HepG2 (cell line): ENCODE data around the gene NBEAL2. TPM values are rescaled to one million over a fixed set of nuclear protein-coding genes. Genes with fewer than 3 reads are reported as not detected.

Experiments
- HNRNPK ChIP-seq: fragments of 200-400 bp; formaldehyde crosslinking; IDR thresholded peaks from 2 replicates; pipeline ENCODE4 v1.6.1; 2018; ENCODE audit warnings: low read length, low read depth, moderate library complexity, mild to moderate bottlenecking; ENCODE audit not compliant: poor library complexity, severe bottlenecking
- IRF2 ChIP-seq: IDR thresholded peaks from 2 replicates; pipeline ENCODE4 v1.6.1; 2018; ENCODE audit warnings: missing genetic modification reagents, missing compliant biosample characterization
- ISX ChIP-seq: sonication (generic); formaldehyde crosslinking; conservative IDR thresholded peaks from 2 replicates; pipeline ENCODE4 v1.5.0; 2020; ENCODE audit warnings: missing genetic modification reagents
- MBD4 ChIP-seq: IDR thresholded peaks from 2 replicates; pipeline ENCODE4 v1.6.1; 2012; ENCODE audit warnings: low read length, inconsistent platforms, borderline replicate concordance
- NR2F2 ChIP-seq: IDR thresholded peaks from 2 replicates; pipeline ENCODE4 v1.6.1; 2012; ENCODE audit warnings: low read depth, inconsistent platforms, borderline replicate concordance
- NR3C1 ChIP-seq: sonication (generic); formaldehyde crosslinking; IDR thresholded peaks from 2 replicates; pipeline ENCODE4 v1.4.0; 2020; ENCODE audit warnings: missing genetic modification reagents
- PHF5A ChIP-seq: IDR thresholded peaks from one replicate; pipeline ENCODE4 v1.6.1; 2018; ENCODE audit warnings: low read depth, missing genetic modification reagents; ENCODE audit not compliant: unreplicated experiment
- RFX1 ChIP-seq: fragments of 450-650 bp; IDR thresholded peaks from 2 replicates; pipeline ENCODE4 v1.6.1; 2017
- SMYD3 ChIP-seq: sonication (generic); formaldehyde crosslinking; IDR thresholded peaks from 2 replicates; pipeline ENCODE4 v1.8.1; 2023; ENCODE audit warnings: mild to moderate bottlenecking, missing genetic modification reagents
- TBX2 ChIP-seq: sonication (generic); formaldehyde crosslinking; IDR thresholded peaks from 2 replicates; pipeline ENCODE4 v1.5.0; 2020; ENCODE audit warnings: missing genetic modification reagents, mild to moderate bottlenecking, borderline replicate concordance
- ZNF121 ChIP-seq: sonication (generic); formaldehyde crosslinking; IDR thresholded peaks from 2 replicates; pipeline ENCODE4 v1.5.0; 2020; ENCODE audit warnings: mild to moderate bottlenecking, missing genetic modification reagents
- ZNF446 ChIP-seq: sonication (generic); formaldehyde crosslinking; IDR thresholded peaks from 2 replicates; pipeline ENCODE4 v1.5.0; 2020; ENCODE audit warnings: mild to moderate bottlenecking, missing genetic modification reagents
- ZNF776 ChIP-seq: sonication (generic); formaldehyde crosslinking; IDR thresholded peaks from 2 replicates; pipeline ENCODE4 v1.4.0; 2020; ENCODE audit warnings: mild to moderate bottlenecking, missing genetic modification reagents
- ZSCAN12 ChIP-seq: sonication (generic); formaldehyde crosslinking; IDR thresholded peaks from 2 replicates; pipeline ENCODE4 v1.9.0; 2021; ENCODE audit warnings: mild to moderate bottlenecking, missing genetic modification reagents
- polyA plus RNA-seq, 8 experiments: library from polyadenylated mRNA; depleted of rRNA in 3 of 8; stranded (reverse) in 7 of 8; unstranded in 1 of 8; fragments of >200 nt; fragmentation: Illumina TruSeq in 4 of 8; extraction: Trizol in 4 of 8; gene quantifications; 2 replicates each; pipeline versions ENCODE4 v1.2.1 to v1.2.3, GENCODE V29; 2011 to 2016; ENCODE audit warnings: low read depth in 4 of 8, missing spikeins in 1 of 8, mixed read lengths in 1 of 8; ENCODE audit not compliant: insufficient read depth in 1 of 8
- total RNA-seq, 5 experiments: library from RNA; depleted of rRNA; stranded (reverse); fragments of >200 nt; fragmentation: Illumina TruSeq; extraction: Trizol; gene quantifications; 2 replicates each; pipeline ENCODE4 v1.2.3, GENCODE V29; 2016; ENCODE audit warnings: low read depth in 1 of 5
- TF ChIP-seq, protein P1 (sequence below): sonication (generic); formaldehyde crosslinking; IDR thresholded peaks from 2 replicates; pipeline ENCODE4 v1.4.0; 2020; ENCODE audit warnings: missing genetic modification reagents
- TF ChIP-seq, protein P2 (sequence below): sonication (generic); formaldehyde crosslinking; IDR thresholded peaks from 2 replicates; pipeline ENCODE4 v1.4.0; 2020; ENCODE audit warnings: missing genetic modification reagents, borderline replicate concordance
- TF ChIP-seq, protein P3 (sequence below): sonication (generic); formaldehyde crosslinking; IDR thresholded peaks from 2 replicates; pipeline ENCODE4 v1.4.0; 2020; ENCODE audit warnings: missing genetic modification reagents, mild to moderate bottlenecking, borderline replicate concordance
- TF ChIP-seq, protein P4 (sequence below): sonication (generic); formaldehyde crosslinking; IDR thresholded peaks from 2 replicates; pipeline ENCODE4 v1.5.0; 2020; ENCODE audit warnings: mild to moderate bottlenecking, missing genetic modification reagents

Gene NBEAL2
- total and polyA plus RNA-seq, 2 of the 13 experiments (the other 11 are each of a cell fraction or from before 2014, with no cell fraction given) = 9.7 to 12.4 TPM

DNA sequence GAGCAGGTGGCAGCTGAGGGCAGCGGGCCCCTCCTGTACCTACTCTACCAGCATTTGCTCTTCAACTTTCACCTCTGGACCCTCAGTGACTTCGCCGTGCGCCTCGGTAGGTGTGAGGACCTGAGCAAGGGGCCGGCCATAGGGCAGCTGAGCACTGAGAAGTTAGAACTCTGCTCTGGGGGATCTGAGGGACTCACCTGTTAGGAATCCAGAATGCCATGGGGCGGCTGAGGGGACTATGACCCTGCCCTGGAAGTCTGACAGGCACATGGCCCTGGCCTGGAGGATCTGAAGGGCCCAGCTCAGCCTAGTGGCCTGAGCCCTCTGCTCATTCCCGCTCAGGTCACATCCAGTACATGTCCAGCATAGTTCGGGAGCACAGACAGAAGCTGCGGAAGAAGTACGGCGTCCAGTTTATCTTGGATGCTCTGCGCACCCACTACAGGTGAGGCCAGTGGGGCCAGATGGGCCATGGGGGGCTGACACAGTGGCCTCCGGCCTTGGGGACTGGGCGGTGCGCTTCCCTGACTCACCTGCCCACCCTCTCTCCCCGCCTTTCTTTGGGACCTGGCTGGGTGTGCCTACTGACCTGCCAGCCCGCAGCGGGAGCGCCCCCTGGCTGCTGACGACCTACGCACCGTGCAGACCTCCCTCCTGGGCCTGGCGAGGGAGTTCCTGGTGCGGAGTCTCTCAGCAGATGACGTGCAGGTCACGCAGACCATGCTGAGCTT is 18.8 kb downstream of the NBEAL2 start (continued):
- TF ChIP-seq, protein P1, sequence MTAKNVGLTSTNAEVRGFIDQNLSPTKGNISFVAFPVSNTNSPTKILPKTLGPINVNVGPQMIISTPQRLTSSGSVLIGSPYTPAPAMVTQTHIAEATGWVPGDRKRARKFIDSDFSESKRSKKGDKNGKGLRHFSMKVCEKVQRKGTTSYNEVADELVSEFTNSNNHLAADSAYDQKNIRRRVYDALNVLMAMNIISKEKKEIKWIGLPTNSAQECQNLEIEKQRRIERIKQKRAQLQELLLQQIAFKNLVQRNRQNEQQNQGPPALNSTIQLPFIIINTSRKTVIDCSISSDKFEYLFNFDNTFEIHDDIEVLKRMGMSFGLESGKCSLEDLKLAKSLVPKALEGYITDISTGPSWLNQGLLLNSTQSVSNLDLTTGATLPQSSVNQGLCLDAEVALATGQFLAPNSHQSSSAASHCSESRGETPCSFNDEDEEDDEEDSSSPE (CRISPR knock-in tag) = 0 out of 2 replicates have a peak, but pooled peaks have one; percentile 43
- no peak for TF ChIP-seq NR2F2
- TF ChIP-seq HNRNPK = no peak
- TF ChIP-seq, protein P2, sequence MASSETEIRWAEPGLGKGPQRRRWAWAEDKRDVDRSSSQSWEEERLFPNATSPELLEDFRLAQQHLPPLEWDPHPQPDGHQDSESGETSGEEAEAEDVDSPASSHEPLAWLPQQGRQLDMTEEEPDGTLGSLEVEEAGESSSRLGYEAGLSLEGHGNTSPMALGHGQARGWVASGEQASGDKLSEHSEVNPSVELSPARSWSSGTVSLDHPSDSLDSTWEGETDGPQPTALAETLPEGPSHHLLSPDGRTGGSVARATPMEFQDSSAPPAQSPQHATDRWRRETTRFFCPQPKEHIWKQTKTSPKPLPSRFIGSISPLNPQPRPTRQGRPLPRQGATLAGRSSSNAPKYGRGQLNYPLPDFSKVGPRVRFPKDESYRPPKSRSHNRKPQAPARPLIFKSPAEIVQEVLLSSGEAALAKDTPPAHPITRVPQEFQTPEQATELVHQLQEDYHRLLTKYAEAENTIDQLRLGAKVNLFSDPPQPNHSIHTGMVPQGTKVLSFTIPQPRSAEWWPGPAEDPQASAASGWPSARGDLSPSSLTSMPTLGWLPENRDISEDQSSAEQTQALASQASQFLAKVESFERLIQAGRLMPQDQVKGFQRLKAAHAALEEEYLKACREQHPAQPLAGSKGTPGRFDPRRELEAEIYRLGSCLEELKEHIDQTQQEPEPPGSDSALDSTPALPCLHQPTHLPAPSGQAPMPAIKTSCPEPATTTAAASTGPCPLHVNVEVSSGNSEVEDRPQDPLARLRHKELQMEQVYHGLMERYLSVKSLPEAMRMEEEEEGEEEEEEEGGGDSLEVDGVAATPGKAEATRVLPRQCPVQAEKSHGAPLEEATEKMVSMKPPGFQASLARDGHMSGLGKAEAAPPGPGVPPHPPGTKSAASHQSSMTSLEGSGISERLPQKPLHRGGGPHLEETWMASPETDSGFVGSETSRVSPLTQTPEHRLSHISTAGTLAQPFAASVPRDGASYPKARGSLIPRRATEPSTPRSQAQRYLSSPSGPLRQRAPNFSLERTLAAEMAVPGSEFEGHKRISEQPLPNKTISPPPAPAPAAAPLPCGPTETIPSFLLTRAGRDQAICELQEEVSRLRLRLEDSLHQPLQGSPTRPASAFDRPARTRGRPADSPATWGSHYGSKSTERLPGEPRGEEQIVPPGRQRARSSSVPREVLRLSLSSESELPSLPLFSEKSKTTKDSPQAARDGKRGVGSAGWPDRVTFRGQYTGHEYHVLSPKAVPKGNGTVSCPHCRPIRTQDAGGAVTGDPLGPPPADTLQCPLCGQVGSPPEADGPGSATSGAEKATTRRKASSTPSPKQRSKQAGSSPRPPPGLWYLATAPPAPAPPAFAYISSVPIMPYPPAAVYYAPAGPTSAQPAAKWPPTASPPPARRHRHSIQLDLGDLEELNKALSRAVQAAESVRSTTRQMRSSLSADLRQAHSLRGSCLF (CRISPR knock-in tag) = no peak
- TF ChIP-seq SMYD3 (CRISPR knock-in tag) = no peak
- TF ChIP-seq PHF5A (CRISPR knock-in tag) = no peak
- no peak; the same call in 1 of the 2 replicates for TF ChIP-seq ZNF776 (CRISPR knock-in tag)
- TF ChIP-seq IRF2 = no peak
- TF ChIP-seq MBD4 = no peak
- TF ChIP-seq ZNF446 (CRISPR knock-in tag) = no peak
- TF ChIP-seq, protein P3, sequence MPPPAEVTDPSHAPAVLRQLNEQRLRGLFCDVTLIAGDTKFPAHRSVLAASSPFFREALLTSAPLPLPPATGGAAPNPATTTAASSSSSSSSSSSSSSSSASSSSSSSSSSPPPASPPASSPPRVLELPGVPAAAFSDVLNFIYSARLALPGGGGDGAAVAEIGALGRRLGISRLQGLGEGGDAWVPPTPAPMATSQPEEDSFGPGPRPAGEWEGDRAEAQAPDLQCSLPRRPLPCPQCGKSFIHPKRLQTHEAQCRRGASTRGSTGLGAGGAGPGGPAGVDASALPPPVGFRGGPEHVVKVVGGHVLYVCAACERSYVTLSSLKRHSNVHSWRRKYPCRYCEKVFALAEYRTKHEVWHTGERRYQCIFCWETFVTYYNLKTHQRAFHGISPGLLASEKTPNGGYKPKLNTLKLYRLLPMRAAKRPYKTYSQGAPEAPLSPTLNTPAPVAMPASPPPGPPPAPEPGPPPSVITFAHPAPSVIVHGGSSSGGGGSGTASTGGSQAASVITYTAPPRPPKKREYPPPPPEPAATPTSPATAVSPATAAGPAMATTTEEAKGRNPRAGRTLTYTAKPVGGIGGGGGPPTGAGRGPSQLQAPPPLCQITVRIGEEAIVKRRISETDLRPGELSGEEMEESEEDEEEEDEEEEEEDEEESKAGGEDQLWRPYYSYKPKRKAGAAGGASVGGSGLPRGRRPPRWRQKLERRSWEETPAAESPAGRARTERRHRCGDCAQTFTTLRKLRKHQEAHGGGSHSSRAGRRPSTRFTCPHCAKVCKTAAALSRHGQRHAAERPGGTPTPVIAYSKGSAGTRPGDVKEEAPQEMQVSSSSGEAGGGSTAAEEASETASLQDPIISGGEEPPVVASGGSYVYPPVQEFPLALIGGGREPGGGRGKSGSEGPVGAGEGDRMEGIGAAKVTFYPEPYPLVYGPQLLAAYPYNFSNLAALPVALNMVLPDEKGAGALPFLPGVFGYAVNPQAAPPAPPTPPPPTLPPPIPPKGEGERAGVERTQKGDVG = peak; percentile 84
- TF ChIP-seq ZSCAN12 = no peak
- TF ChIP-seq, protein P4, sequence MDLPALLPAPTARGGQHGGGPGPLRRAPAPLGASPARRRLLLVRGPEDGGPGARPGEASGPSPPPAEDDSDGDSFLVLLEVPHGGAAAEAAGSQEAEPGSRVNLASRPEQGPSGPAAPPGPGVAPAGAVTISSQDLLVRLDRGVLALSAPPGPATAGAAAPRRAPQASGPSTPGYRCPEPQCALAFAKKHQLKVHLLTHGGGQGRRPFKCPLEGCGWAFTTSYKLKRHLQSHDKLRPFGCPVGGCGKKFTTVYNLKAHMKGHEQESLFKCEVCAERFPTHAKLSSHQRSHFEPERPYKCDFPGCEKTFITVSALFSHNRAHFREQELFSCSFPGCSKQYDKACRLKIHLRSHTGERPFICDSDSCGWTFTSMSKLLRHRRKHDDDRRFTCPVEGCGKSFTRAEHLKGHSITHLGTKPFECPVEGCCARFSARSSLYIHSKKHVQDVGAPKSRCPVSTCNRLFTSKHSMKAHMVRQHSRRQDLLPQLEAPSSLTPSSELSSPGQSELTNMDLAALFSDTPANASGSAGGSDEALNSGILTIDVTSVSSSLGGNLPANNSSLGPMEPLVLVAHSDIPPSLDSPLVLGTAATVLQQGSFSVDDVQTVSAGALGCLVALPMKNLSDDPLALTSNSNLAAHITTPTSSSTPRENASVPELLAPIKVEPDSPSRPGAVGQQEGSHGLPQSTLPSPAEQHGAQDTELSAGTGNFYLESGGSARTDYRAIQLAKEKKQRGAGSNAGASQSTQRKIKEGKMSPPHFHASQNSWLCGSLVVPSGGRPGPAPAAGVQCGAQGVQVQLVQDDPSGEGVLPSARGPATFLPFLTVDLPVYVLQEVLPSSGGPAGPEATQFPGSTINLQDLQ (CRISPR knock-in tag) = no peak
- no peak for TF ChIP-seq ISX (CRISPR knock-in tag)
- TF ChIP-seq RFX1 = no peak
- TF ChIP-seq NR3C1 (CRISPR knock-in tag) = no peak
- TF ChIP-seq TBX2 = no peak; the same call in 1 of the 2 replicates
- TF ChIP-seq ZNF121 = 0 out of 2 replicates have a peak, but pooled peaks have one; percentile 19
